Mammary epithelial cell (primary cell): Measurements from ENCODE around the gene PHF2.

Experiments used
- EZH2 ChIP-seq: IDR thresholded peaks from 2 replicates; pipeline ENCODE4 v1.6.1; 2012; ENCODE audit warnings: low read length, inconsistent platforms, borderline replicate concordance
- TF ChIP-seq, protein P1 (sequence below), 2 donors: IDR thresholded peaks in 1 of 2; conservative IDR thresholded peaks in 1 of 2; 2 replicates each; pipeline ENCODE4 v1.5.1; 2011 to 2012; ENCODE audit warnings: inconsistent platforms in 2 of 2, low read length in 2 of 2, mild to moderate bottlenecking in 2 of 2, control low read depth in 1 of 2, low read depth in 1 of 2; ENCODE audit not compliant: insufficient read depth in 1 of 2; ENCODE audit errors: extremely low read depth in 1 of 2

DNA sequence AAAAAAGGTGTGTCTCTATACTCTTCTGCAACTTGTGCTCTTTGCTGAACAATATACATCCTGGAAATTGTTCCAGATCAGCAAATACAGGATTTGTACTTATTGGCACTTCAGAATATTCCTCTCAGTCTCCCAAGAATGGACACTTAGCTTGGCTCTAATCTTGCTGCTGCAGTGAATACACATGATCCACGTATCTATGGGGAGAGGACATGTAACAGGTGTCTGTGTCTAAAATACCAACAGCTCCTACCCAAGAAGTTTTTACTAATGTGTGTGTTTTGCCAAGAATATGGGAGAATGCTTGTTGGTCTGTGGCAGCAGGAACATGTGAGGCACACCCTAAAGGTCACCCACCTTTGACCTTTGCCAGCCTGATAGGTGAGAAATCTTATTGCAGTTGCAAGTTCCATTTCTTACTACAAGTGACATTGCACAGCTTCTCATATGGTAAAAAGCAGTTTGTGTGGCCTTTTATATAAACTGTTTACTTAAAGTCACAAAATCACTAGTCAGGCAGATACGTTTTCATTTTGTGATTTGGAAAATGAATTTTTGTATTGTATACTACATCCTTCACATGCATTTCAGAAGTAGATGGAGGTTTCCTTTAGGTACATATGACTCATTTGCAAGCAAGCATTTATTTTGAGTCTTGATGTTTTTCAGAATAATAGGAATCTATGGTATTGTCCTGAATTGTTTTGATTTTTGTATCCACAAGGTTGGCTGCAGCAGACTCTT, 35.8 kb downstream of the PHF2 start:
- TF ChIP-seq, protein P1, sequence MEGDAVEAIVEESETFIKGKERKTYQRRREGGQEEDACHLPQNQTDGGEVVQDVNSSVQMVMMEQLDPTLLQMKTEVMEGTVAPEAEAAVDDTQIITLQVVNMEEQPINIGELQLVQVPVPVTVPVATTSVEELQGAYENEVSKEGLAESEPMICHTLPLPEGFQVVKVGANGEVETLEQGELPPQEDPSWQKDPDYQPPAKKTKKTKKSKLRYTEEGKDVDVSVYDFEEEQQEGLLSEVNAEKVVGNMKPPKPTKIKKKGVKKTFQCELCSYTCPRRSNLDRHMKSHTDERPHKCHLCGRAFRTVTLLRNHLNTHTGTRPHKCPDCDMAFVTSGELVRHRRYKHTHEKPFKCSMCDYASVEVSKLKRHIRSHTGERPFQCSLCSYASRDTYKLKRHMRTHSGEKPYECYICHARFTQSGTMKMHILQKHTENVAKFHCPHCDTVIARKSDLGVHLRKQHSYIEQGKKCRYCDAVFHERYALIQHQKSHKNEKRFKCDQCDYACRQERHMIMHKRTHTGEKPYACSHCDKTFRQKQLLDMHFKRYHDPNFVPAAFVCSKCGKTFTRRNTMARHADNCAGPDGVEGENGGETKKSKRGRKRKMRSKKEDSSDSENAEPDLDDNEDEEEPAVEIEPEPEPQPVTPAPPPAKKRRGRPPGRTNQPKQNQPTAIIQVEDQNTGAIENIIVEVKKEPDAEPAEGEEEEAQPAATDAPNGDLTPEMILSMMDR (conservative IDR thresholded peaks at IDR 0.05 in 1 of 2, IDR thresholded peaks at IDR 0.05 in 1 of 2; ENCODE audit: extremely low read depth in 1 of 2, insufficient read depth in 1 of 2, low read depth in 1 of 2, low read length in 2 of 2) = no peak
- TF ChIP-seq EZH2 = no peak
